Measurements from ENCODE around the gene PKD1L1.

The PKD1L1 gene

GRCh38 chr7:47739301-47739875 is 208.9 kb downstream of the PKD1L1 start:
- no peak for DNase-seq

- no peak for DNase-seq
Measured at GRCh38 chr7:47738563-47739166, 209.6 kb downstream of the PKD1L1 start.

GRCh38 chr7:47737601-47738000 is 210.7 kb downstream of the PKD1L1 start:
- no peak for DNase-seq

- no peak for DNase-seq
Measured at GRCh38 chr7:47735431-47736345, 212.6 kb downstream of the PKD1L1 start.

GRCh38 chr7:47734949-47735291 is 213.3 kb downstream of the PKD1L1 start:
- no peak for DNase-seq

GRCh38 chr7:47734287-47734948 is 213.8 kb downstream of the PKD1L1 start:
- no peak for DNase-seq

- DNase-seq = no peak
Measured at GRCh38 chr7:47730142-47730541, 218.1 kb downstream of the PKD1L1 start.

GRCh38 chr7:47726047-47726726 is 222.1 kb downstream of the PKD1L1 start:
- DNase-seq = no peak

GRCh38 chr7:47725031-47725780 is 223.1 kb downstream of the PKD1L1 start:
- DNase-seq = no peak
